ENCODE data around the gene GRHL1. TPM values are rescaled to one million over a fixed set of nuclear protein-coding genes. Genes with fewer than 3 reads are reported as not detected.

Gene GRHL1
- total and polyA plus RNA-seq, 2 experiments from 2014 or later = 0.32 to 0.45 TPM

DNA sequence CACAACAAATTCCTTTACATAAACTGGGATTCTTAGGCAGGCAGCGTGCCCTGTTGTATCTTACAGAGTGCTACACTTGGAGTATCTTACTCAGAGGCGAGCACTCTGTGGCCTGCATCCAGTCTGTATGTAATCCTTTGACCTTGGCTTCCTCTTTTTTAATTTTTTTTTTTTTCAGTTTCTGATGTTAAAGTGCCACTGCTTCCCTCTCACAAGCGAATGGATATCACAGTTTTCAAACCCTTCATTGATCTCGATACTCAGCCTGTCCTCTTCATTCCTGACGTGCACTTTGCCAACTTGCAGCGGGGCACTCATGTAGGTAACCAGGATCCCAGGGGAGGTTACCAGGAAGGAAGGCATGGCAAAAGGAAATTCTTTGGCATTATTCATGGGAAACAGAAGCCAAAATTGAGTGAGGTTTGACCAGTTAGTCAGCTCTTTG, 40.4 kb downstream of the GRHL1 start:
- no peaks in the 10 kb centered on the region for H3K9me2 ChIP-seq (ENCODE audit: insufficient read depth)
- H3K4me1 ChIP-seq (ENCODE audit: insufficient read depth) = peaks cover 36% of the 10 kb centered on the region
- H3K9me3 ChIP-seq (ENCODE audit: low read depth) = no peaks in the 10 kb centered on the region
- no peak overlapping the region for H2AFZ ChIP-seq
- H3K27ac ChIP-seq = peak overlapping the region; percentile 63
- H4K20me1 ChIP-seq (ENCODE audit: insufficient read depth) = no peaks in the 10 kb centered on the region
- no peaks in the 10 kb centered on the region for H3K79me2 ChIP-seq (ENCODE audit: insufficient read depth)
- no peak for TF ChIP-seq EZH2 (IDR thresholded peaks at IDR 0.05; ENCODE audit: insufficient read depth, poor library complexity, severe bottlenecking)
- TF ChIP-seq EZH2phosphoT487 (IDR thresholded peaks at IDR 0.05; ENCODE audit: insufficient read depth, low read depth) = no peak
- DNase-seq = peak; percentile 88
- peak overlapping the region; percentile 60 for H3K4me2 ChIP-seq (ENCODE audit: unreplicated experiment)
- no peaks in the 10 kb centered on the region for H3K27me3 ChIP-seq (replicated peaks; ENCODE audit: insufficient read depth)
- in situ Hi-C loops (cut with MboI) = no loop called here
- WGBS, 2 experiments (ENCODE audit: low coverage in 1 of 2, low lambda C conversion rate in 2 of 2, missing lambda C conversion rate in 2 of 2) = 65 to 70% methylated on average over 6 of the region's 6 CpGs
- no peaks in the 10 kb centered on the region for H3K36me3 ChIP-seq (ENCODE audit: low read depth)
- H3F3A ChIP-seq (ENCODE audit: insufficient read depth) = peaks cover 23% of the 10 kb centered on the region
- H3K9ac ChIP-seq = peak overlapping the region; percentile 2; the same call in 1 of the 2 replicates
- H3K4me3 ChIP-seq = no peak overlapping the region

DNA sequence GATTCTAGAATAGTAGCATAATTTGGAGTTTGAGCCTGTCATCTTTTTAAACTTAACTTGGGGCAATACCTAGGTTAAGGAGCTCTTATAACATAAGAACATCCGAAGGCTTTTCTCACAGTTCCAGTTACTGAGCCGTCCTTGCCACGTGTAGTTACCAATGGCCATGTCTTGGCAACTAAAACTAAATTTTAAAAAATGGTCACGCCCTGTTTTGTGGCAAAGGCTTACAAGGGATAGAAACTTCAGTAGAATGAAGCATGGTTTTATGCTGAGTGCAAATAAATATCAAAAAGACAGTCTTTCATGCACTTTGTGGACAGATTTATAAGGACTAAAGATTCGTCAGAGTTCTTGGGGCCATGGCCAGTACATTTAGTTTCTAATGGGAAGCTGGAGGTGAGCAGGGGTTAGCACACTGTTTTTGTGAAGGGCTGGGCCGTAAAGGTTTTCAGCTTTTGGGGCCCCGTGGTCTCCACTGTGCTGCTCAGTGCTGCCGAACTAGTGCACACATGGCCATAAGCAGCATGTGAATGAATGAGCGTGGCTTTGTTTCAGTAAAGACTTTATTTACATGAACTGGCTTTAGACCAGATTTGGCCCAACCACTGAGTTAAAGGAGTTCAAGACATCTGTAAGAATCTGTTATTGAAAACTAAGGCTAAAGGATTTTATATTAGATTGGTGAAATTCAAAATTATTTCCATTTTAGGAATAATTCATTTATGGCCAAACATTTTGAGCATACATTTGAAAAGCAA, 41.1 kb downstream of the GRHL1 start:
- in situ Hi-C loops (cut with MboI) = no loop called here
- H3K9me3 ChIP-seq (ENCODE audit: low read depth) = no peaks in the 10 kb centered on the region
- DNase-seq = no peak
- H3F3A ChIP-seq (ENCODE audit: insufficient read depth) = peaks cover 23% of the 10 kb centered on the region
- H3K4me3 ChIP-seq = no peak overlapping the region
- H3K4me1 ChIP-seq (ENCODE audit: insufficient read depth) = peaks cover 36% of the 10 kb centered on the region
- H3K4me2 ChIP-seq (ENCODE audit: unreplicated experiment) = peak overlapping the region; percentile 67
- no peaks in the 10 kb centered on the region for H3K36me3 ChIP-seq (ENCODE audit: low read depth)
- H3K9me2 ChIP-seq (ENCODE audit: insufficient read depth) = no peaks in the 10 kb centered on the region
- 34 to 36% methylated on average over 9 of the region's 9 CpGs for WGBS, 2 experiments (ENCODE audit: low coverage in 1 of 2, low lambda C conversion rate in 2 of 2, missing lambda C conversion rate in 2 of 2)
- peak overlapping the region; percentile 63 for H3K27ac ChIP-seq
- TF ChIP-seq EZH2 (IDR thresholded peaks at IDR 0.05; ENCODE audit: insufficient read depth, poor library complexity, severe bottlenecking) (no peak), EZH2phosphoT487 (IDR thresholded peaks at IDR 0.05; ENCODE audit: insufficient read depth, low read depth) (no peak)
- H3K9ac ChIP-seq = peak overlapping the region; percentile 49; the same call in 1 of the 2 replicates
- H4K20me1 ChIP-seq (ENCODE audit: insufficient read depth) = no peaks in the 10 kb centered on the region
- 0 out of 2 replicates have a peak overlapping the region, but pooled peaks have one; percentile 53 for H2AFZ ChIP-seq
- no peaks in the 10 kb centered on the region for H3K27me3 ChIP-seq (replicated peaks; ENCODE audit: insufficient read depth)
- H3K79me2 ChIP-seq (ENCODE audit: insufficient read depth) = no peaks in the 10 kb centered on the region

DNA sequence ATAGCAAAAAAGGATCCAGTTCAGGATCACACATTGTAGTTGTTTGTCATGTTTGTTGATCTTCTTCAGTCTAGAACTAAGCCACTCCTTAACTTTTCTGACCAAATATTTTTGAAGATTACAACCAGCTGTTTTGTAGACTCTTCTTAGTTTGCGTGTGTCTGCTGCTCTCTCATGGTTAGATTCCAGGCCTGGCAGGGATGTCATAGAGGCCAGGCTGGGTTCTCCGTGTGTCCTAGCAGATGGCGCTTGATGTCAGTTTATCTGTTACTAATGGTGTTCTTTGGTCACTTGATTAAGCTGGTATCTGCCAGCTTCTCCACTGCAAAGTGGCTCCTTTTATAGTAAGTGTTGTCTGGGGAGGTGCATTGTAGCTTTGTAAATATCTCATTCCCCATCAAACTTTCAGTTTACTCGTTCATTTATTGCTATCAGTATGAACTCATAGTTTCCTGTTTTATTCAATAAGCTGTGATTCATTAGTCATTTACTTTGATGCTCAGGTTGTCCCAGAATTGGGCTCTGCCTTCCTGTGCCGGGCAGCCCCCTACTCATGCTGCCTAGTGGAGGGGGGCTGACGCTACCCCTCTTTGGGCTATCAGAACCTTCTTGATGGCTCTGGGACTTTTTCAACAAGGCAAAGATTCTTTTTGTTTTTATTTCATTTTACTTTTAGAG, 42.1 kb downstream of the GRHL1 start:
- in situ Hi-C loops (cut with MboI) = no loop called here
- Histone ChIP-seq H3K4me2 (ENCODE audit: unreplicated experiment) (peak overlapping the region; percentile 67), H3K27me3 (replicated peaks; ENCODE audit: insufficient read depth) (no peaks in the 10 kb centered on the region), H3F3A (ENCODE audit: insufficient read depth) (peaks cover 23% of the 10 kb centered on the region), H4K20me1 (ENCODE audit: insufficient read depth) (no peaks in the 10 kb centered on the region), H3K9me2 (ENCODE audit: insufficient read depth) (no peaks in the 10 kb centered on the region), H3K4me1 (ENCODE audit: insufficient read depth) (peaks cover 36% of the 10 kb centered on the region), H3K4me3 (peak overlapping the region; percentile 43), H3K9me3 (ENCODE audit: low read depth) (no peaks in the 10 kb centered on the region), H3K79me2 (ENCODE audit: insufficient read depth) (no peaks in the 10 kb centered on the region), H2AFZ (peak overlapping the region; percentile 53), H3K9ac (peak overlapping the region; percentile 49), H3K27ac (peak overlapping the region; percentile 63), H3K36me3 (ENCODE audit: low read depth) (no peaks in the 10 kb centered on the region)
- peak; percentile 88 for DNase-seq
- TF ChIP-seq EZH2 (IDR thresholded peaks at IDR 0.05; ENCODE audit: insufficient read depth, poor library complexity, severe bottlenecking) (no peak), EZH2phosphoT487 (IDR thresholded peaks at IDR 0.05; ENCODE audit: insufficient read depth, low read depth) (no peak)
- 8 to 14% methylated on average over 6 of the region's 6 CpGs for WGBS, 2 experiments (ENCODE audit: low coverage in 1 of 2, low lambda C conversion rate in 2 of 2, missing lambda C conversion rate in 2 of 2)

DNA sequence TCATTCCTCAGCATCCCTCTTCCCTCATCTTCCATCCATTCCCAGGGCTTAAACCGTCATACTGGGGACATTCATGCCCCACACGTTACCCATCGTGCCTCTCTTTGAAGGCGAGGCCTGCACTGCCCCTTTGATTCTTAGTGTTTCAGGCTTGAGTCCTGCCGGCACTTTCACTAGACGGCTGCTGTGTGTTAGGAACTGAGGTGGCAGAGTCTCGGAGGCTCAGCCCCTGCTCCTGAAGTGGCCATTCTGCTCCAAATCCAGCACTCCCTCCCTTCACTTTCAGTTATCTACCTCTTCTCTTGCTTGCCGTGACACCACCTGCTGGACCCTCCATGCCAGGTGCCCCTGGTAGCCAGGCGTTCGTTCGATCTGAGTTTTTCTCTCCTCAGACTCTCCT, 43.0 kb downstream of the GRHL1 start:
- no peak for DNase-seq
- H2AFZ ChIP-seq = no peak overlapping the region
- H3K27ac ChIP-seq = no peak overlapping the region
- TF ChIP-seq EZH2phosphoT487 (IDR thresholded peaks at IDR 0.05; ENCODE audit: insufficient read depth, low read depth) = no peak
- no peak for TF ChIP-seq EZH2 (IDR thresholded peaks at IDR 0.05; ENCODE audit: insufficient read depth, poor library complexity, severe bottlenecking)
- no peak overlapping the region for H3K4me2 ChIP-seq (ENCODE audit: unreplicated experiment)
- H4K20me1 ChIP-seq (ENCODE audit: insufficient read depth) = no peaks in the 10 kb centered on the region
- no peak overlapping the region for H3K4me3 ChIP-seq
- H3K27me3 ChIP-seq (replicated peaks; ENCODE audit: insufficient read depth) = no peaks in the 10 kb centered on the region
- in situ Hi-C loops (cut with MboI) = no loop called here
- no peaks in the 10 kb centered on the region for H3K36me3 ChIP-seq (ENCODE audit: low read depth)
- peaks cover 36% of the 10 kb centered on the region for H3K4me1 ChIP-seq (ENCODE audit: insufficient read depth)
- no peaks in the 10 kb centered on the region for H3K79me2 ChIP-seq (ENCODE audit: insufficient read depth)
- 87 to 89% methylated on average over 11 of the region's 11 CpGs for WGBS, 2 experiments (ENCODE audit: low coverage in 1 of 2, low lambda C conversion rate in 2 of 2, missing lambda C conversion rate in 2 of 2)
- H3K9me3 ChIP-seq (ENCODE audit: low read depth) = no peaks in the 10 kb centered on the region
- H3K9me2 ChIP-seq (ENCODE audit: insufficient read depth) = no peaks in the 10 kb centered on the region
- peaks cover 23% of the 10 kb centered on the region for H3F3A ChIP-seq (ENCODE audit: insufficient read depth)
- no peak overlapping the region for H3K9ac ChIP-seq

Measured in GM23248 (cell line).